Activated CD4-positive, alpha-beta T cell treated with anti-CD3 and anti-CD28 coated beads for 1 hour (primary cell): Measurements from ENCODE around the gene ADISSP.

Experiments used
- DNase-seq: peaks from one replicate; pipeline ENCODE4 v3.0.0-alpha.2; 2020

Gene ADISSP

DNA sequence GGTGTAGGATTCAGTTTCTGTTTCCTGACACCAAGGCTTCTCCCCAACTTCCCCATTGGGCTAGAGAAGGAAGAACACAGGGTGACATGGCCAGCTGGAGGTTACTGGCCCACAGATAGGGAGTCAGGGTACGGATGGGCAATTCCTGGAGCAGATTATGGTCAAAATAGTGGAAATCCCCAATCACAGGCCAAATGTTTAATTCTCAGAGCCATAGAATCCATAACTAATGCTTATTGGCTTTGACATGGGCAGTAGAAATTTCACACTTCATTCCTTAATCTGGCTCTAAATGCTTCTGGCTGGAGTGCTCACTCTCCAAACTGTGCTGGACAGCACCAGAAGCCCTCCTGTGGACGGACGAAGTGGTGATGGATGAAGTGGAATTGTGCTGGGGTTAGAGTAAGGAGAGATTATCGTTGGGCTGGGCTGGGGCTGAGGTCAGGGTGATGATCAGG is 56.0 kb downstream of the ADISSP start:
- no peak for DNase-seq

DNA sequence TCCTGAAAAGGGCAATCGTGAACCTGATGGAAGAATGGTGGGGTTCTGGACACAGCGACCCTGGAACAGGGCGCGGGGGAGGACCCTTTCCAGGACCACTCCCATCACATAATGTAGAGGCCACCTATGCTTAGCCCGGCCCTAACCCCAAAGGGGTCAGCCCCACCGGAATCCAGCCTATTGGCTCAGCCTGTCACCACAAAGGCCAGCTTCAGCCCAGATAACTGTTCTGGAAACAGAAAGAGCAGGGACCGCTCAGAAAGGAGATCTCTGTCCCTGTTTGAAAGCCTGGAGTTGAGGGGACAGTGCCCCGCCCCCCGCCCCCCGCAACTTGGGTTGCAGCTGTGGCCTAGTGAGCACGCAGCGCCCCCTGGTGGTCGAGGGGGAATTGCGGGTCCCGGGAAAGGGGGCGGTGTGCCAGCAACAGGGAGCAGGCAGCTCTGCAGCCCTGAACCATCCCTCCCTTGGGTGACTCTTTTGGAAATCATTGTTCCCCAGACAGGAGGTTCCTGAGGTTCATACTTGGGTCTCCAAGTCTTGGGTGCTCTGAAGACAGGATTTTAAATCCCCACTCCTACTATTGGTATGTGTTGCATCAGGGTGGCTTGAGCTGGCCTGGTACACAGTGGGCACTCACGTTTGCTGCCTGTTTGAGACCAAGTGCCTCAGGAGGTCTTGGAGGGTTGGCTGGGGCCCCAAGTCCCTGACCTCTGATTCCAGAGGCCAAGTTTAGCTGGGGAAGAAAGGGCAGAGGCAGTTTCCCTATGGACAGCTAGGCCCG is 56.7 kb downstream of the ADISSP start:
- peak; percentile 57 for DNase-seq

DNA sequence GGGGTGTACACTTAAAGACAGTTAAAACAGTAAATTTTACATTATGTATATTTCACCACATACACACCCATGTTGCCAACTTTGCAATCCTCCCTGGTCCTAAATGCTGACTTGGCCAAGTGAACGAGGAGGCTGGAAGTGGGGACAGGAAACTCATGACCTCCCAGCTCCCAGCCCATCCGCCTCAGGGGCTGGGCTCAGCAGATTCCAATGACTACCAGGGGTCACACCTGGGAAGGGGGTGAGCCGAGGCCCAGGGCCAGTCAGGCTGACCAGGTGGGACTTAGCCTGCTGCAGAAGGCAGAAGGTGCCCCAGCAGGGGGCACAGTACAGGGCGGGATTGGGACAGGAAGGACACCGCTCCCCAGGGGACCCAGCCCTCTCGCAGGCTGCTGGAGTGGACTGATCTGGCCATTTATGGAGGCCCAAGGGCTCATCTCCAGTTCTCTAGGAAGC is 57.5 kb downstream of the ADISSP start:
- no peak for DNase-seq

DNA sequence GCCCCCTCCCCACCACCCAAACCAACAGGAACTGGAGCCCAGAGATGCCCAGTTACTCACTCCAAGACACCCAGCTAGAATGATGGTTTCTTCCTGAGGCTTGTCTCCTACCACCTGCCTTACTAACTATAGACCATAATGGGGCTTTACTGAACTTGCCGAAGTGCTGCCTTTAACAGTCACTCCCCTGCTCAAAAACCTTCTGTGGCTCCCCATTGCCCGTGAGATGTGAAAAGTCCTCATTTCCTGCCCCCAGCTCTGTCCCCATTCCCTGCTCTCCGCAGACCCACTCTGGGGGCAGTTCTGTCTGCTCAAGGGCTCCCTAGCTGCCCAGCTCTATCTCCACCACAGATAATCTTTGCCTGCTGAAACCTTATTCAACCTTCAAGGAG is 60.0 kb downstream of the ADISSP start:
- DNase-seq: no peak

DNA sequence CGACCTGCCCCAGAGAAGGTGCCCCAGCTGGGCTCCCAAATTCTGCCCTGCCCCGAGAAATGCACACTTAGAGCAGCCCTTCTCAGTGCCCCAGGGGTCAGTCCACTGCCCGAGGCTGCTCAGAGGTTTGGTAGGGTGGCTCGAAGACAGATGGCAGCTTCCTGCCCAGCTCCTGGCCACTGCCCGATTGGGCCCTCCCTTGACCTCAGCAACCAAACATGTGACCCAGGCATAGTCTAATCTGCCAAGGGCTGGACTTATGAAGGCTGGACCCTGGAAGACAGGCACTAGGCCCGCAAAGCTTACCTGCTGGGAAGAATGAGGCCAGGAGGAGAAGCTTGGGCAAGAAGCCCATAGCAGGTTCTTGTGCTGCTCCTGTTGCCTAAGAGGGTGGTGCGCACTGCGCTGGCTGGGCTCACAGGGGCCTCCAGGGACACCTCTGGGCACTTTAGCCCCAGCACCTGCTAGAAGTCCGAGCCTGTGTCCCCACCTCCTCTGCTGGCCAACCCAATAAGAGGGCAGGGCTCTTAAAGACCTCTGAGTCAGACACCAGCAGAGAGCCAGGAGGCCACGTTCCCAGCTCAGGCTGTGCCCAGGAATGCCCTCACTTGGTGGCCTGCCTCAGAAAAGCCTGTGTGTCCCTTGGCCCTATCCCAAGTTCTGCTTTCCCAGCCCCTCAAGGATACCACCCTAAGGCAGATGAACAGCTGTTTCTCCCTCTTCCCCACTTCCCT is 60.6 kb downstream of the ADISSP start:
- no peak for DNase-seq

DNA sequence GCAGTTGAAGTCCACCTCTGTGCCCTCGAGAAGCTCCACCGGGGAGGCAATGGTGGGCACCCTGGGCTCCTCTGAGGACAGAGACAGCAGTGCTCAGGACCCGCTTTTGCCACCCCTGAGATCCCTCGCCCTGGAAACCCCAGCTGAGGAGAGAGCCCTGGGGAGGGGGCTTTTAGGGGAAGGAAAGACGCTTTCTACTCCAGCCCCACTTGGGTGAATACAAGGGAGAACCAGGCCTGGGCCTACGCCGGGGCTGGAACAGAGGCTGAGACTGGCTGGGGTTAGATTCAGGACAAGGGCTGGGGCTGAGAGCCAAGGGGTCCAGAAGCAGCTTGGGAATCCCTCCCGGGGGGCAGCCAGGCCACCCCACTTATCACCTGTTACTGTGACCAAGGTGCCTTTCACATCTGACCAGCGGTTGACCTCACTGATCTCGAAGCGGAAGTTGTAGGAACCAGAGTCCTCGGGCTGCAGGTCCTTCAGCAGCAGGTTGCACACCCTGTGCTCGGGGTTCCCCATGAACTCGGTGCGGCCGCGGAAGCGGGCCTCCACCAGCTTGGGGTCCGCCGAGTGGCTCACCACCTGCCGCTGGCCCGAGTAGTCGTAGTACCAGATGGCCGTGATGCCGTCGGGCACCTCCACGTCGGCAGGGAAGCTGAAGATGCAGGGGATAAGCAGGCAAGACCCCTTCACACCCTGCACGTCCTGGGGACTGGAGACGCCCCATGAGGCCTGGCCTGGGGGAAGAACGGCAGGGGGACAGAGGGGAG is 61.4 kb downstream of the ADISSP start:
- DNase-seq: no peak

DNA sequence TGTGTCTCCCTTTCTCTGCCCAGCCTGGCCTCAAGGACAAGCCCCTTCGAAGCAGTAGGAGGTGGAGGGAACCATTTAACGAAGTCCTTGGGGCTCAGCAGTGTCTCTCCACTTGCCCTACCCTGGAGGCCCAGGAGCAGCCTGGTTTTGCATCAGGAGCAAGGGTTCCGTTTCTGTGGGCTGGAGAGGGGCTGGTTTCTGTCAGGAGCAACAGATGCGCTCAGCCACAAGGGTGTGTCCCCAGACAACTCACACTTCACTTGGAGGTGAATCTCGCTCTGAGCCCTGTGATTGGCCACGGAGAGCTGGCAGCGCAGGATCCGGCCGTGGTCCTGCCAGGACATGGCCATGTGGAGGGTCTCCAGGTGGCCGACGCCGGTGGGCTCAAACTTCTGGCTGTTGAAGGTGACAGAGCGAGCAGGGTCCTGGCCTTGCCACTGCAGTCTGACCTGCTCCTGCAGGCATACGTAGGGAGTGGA is 62.0 kb downstream of the ADISSP start:
- DNase-seq: no peak

DNA sequence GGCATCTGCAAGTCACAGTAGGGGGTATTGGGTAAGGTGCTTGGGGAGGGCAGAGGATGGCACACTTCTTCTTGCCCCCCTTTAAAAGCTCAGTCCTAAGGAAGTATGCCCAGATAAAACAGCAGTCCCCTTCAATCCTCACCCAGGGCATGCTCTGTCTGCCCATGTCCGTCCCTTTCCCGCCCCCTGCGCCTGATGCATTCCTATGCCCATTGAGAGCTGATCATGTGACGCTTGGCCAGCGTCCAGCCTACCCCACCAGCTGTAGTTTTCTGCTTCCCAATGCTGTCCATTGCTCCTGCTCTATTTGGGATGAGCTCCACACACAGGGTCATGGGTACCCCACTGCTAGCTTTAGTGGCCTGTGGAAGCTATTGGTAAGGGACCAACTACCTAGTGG is 63.5 kb downstream of the ADISSP start:
- DNase-seq: no peak
